HL-60 (cell line): ENCODE results near the gene TSNAXIP1.

Source experiments
- DNase-seq, 2 experiments: peaks; one replicate each; pipeline ENCODE4 v3.0.0-alpha.2; 2010 to 2020; ENCODE audit warnings: low read depth in 1 of 2, low spot score in 1 of 2
- H3K27ac ChIP-seq: fragments of 250-450 bp; sonication (Bioruptor Pico); replicated peaks from 2 replicates; pipeline ENCODE4 v1.5.1; 2020; ENCODE audit warnings: mild to moderate bottlenecking, moderate library complexity
- H3K27me3 ChIP-seq: fragments of 250-450 bp; sonication (Bioruptor Pico); 2 replicates; pipeline ENCODE4 v1.5.1; 2021; ENCODE audit warnings: mild to moderate bottlenecking, moderate library complexity; ENCODE audit not compliant: insufficient read depth, poor library complexity, severe bottlenecking
- H3K4me3 ChIP-seq: replicated peaks from 2 replicates; pipeline ENCODE4 v1.5.1; 2011; ENCODE audit warnings: mild to moderate bottlenecking, control low read depth, low read length; ENCODE audit not compliant: insufficient read depth
- GABPA ChIP-seq: IDR thresholded peaks from 2 replicates; pipeline ENCODE4 v1.6.1; 2012; ENCODE audit warnings: low read depth
- POLR2AphosphoS5 ChIP-seq: IDR thresholded peaks from 2 replicates; pipeline ENCODE4 v1.6.1; 2012; ENCODE audit warnings: low read depth
- SPI1 ChIP-seq: IDR thresholded peaks from 2 replicates; pipeline ENCODE4 v1.6.1; 2012; ENCODE audit warnings: low read depth, mild to moderate bottlenecking, borderline replicate concordance
- TF ChIP-seq, protein P1 (sequence below): IDR thresholded peaks from 2 replicates; pipeline ENCODE4 v1.6.1; 2012; ENCODE audit warnings: low read depth; ENCODE audit not compliant: insufficient replicate concordance
- TF ChIP-seq, protein P2 (sequence below): IDR thresholded peaks from one replicate; pipeline ENCODE4 v1.5.1; 2011; ENCODE audit warnings: low read length, control low read depth, inconsistent platforms; ENCODE audit not compliant: insufficient read depth

The TSNAXIP1 gene

DNA sequence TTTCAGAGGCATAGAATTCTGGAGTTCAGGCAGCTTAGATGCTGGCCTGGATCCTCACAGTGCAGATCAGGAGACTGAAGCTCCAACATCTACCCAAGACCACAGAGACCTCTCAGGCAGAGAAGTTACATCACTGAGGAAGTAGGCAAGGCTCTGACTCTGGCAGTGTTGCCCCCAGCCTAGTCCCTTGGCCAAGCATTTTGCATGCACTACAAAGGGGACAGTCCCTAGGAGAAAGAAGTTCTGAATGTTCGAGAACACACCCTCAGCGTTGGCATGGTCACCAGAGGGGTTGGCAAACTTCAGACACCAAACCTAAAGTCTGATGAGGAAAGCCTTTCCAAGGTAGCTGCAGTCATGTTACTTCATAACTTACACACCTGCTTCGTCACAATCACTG, 2.8 kb upstream of the TSNAXIP1 start:
- TF ChIP-seq SPI1 (peak; percentile 33; the same call in 1 of the 2 replicates), POLR2AphosphoS5 (no peak)
- Histone ChIP-seq H3K27me3 (no peaks in the 10 kb centered on the region), H3K4me3 (no peak overlapping the region), H3K27ac (peak overlapping the region; percentile 3; the same call in 1 of the 2 replicates)
- peak in 1 of 2 experiments; percentile 66 for DNase-seq

DNA sequence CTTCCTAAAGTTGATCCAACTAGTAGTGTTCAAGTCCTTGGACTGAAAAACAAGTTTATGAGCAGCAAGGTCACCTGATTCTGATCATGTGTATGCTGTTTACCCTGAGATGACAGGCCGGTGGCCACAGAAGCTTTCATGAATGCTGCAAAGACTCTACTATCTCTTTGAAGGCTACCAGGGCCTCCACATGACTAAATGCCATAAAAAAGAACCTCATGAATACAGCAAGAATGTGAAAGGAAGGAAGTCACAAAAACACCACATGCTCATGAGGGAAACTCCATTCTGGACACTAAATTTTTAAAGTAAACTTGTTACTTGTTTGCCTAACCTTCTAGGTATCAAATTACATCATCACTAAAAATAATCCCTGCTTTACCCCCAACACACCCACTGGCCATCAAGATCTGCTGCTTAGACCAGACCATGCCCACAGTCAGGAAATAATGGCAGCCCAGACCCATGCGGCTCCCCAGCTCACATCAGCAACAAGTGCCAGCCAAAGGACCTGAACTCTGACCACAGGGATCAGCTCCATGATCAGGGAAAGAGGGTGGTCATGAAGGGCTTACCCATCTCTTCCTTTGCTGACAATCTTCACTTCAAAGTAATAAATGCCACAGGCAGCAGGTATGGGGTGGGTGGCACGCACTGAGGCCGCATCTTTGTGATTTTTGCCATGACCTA, 1.7 kb upstream of the TSNAXIP1 start:
- no peak for TF ChIP-seq POLR2AphosphoS5
- no peak for TF ChIP-seq SPI1
- TF ChIP-seq, protein P1, sequence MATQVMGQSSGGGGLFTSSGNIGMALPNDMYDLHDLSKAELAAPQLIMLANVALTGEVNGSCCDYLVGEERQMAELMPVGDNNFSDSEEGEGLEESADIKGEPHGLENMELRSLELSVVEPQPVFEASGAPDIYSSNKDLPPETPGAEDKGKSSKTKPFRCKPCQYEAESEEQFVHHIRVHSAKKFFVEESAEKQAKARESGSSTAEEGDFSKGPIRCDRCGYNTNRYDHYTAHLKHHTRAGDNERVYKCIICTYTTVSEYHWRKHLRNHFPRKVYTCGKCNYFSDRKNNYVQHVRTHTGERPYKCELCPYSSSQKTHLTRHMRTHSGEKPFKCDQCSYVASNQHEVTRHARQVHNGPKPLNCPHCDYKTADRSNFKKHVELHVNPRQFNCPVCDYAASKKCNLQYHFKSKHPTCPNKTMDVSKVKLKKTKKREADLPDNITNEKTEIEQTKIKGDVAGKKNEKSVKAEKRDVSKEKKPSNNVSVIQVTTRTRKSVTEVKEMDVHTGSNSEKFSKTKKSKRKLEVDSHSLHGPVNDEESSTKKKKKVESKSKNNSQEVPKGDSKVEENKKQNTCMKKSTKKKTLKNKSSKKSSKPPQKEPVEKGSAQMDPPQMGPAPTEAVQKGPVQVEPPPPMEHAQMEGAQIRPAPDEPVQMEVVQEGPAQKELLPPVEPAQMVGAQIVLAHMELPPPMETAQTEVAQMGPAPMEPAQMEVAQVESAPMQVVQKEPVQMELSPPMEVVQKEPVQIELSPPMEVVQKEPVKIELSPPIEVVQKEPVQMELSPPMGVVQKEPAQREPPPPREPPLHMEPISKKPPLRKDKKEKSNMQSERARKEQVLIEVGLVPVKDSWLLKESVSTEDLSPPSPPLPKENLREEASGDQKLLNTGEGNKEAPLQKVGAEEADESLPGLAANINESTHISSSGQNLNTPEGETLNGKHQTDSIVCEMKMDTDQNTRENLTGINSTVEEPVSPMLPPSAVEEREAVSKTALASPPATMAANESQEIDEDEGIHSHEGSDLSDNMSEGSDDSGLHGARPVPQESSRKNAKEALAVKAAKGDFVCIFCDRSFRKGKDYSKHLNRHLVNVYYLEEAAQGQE, result no peak
- TF ChIP-seq, protein P2, sequence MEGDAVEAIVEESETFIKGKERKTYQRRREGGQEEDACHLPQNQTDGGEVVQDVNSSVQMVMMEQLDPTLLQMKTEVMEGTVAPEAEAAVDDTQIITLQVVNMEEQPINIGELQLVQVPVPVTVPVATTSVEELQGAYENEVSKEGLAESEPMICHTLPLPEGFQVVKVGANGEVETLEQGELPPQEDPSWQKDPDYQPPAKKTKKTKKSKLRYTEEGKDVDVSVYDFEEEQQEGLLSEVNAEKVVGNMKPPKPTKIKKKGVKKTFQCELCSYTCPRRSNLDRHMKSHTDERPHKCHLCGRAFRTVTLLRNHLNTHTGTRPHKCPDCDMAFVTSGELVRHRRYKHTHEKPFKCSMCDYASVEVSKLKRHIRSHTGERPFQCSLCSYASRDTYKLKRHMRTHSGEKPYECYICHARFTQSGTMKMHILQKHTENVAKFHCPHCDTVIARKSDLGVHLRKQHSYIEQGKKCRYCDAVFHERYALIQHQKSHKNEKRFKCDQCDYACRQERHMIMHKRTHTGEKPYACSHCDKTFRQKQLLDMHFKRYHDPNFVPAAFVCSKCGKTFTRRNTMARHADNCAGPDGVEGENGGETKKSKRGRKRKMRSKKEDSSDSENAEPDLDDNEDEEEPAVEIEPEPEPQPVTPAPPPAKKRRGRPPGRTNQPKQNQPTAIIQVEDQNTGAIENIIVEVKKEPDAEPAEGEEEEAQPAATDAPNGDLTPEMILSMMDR, result no peak
- peak overlapping the region; percentile 17 for H3K27ac ChIP-seq
- no peak for DNase-seq
- peak overlapping the region; percentile 80 for H3K4me3 ChIP-seq
- no peaks in the 10 kb centered on the region for H3K27me3 ChIP-seq

DNA sequence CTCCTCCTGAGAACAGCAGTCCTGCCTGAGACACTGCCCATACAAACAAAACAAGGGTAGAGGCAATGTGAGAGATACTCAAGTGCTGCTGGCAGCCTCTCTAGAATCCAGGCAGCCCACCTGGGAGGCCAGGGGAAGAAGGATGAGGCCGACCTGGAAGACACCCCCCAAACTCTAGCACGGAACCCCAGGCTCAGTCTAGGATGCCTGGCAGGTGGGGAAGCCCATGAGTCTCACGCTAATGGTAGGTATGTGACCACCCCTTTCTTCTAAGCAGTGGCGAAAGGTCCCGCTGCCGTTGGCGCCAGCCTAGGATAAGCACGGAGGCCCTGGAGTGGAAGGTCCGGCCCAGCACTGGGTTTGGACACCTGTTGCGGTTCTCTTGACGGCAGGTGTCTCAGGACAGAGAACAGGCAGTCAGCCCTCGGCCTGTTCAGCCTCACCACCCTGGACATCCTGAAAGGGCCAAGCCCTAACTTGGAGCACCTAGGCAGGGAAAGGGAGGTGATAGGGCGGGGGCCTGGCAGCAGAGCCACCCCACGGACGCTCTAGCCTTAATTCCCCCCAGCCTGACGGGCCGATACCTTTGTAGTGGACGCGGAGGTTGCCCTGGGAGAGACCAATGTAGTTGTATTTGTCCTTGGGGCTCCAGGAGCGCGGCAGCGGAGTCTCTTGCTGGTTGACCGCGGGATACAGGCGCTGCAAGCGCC, 816 bp upstream of the TSNAXIP1 start:
- Histone ChIP-seq H3K27me3 (no peaks in the 10 kb centered on the region), H3K4me3 (peak overlapping the region; percentile 80), H3K27ac (peak overlapping the region; percentile 80)
- TF ChIP-seq GABPA (no peak), POLR2AphosphoS5 (no peak), SPI1 (no peak)
- TF ChIP-seq, protein P1, result no peak
- TF ChIP-seq, protein P2, result no peak
- peak in 1 of 2 experiments; percentile 14 for DNase-seq

DNA sequence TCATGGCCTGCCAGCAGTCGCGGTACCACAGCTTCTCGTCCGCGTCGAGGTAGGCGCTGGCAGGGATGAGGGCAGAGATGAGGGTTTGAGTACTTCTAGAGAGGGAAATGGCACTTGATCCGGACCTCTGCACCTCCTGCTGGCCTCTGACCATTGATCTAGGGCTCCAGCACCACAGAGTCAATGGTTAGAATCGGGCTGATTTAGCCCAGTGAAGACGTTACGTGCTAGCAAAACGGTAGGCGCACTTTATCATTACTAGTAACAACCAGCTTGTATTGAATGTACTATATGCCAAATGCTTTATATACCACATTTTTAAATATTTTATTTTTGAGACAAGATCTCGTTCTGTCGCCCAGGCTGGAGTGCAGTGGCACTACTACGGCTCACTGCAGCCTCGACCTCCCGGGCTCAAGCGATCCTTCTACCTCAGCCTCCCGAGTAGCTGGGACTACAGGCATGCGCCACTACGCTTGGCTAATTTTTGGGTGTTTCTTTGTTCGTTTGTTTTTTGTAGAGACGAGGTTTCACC, 526 bp downstream of the TSNAXIP1 start:
- H3K27ac ChIP-seq, result peak overlapping the region; percentile 80
- peak overlapping the region; percentile 80 for H3K4me3 ChIP-seq
- DNase-seq, result no peak
- TF ChIP-seq, protein P1, result no peak
- TF ChIP-seq POLR2AphosphoS5 (no peak), SPI1 (no peak), GABPA (no peak)
- TF ChIP-seq, protein P2, result no peak
- no peaks in the 10 kb centered on the region for H3K27me3 ChIP-seq
